Measurements from ENCODE around the gene BPI.

DNA sequence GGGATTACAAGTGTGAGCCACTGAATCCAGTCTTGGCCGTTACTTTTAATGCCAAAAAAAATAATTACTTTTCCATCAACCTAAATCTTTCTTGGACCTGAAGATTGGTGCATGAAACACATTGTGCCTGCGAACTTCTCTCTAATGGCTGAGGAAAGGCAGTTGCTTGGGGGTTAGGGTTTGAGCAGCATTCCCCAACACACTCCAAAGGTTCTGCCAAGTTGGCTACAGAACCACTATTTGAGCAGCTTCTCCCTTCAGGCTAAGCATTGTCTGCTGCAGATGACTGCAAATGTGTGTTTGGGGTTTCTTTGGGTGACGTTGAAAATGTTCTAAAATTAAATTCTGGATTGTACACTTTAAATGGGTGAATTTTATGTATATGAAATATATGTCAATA, 36.0 kb downstream of the BPI start:
- TF ChIP-seq, protein P1, sequence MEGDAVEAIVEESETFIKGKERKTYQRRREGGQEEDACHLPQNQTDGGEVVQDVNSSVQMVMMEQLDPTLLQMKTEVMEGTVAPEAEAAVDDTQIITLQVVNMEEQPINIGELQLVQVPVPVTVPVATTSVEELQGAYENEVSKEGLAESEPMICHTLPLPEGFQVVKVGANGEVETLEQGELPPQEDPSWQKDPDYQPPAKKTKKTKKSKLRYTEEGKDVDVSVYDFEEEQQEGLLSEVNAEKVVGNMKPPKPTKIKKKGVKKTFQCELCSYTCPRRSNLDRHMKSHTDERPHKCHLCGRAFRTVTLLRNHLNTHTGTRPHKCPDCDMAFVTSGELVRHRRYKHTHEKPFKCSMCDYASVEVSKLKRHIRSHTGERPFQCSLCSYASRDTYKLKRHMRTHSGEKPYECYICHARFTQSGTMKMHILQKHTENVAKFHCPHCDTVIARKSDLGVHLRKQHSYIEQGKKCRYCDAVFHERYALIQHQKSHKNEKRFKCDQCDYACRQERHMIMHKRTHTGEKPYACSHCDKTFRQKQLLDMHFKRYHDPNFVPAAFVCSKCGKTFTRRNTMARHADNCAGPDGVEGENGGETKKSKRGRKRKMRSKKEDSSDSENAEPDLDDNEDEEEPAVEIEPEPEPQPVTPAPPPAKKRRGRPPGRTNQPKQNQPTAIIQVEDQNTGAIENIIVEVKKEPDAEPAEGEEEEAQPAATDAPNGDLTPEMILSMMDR (IDR thresholded peaks at IDR 0.05), result no peak
- TF ChIP-seq EZH2 (IDR thresholded peaks at IDR 0.05; ENCODE audit: borderline replicate concordance, insufficient read depth, low read depth, low read length, poor library complexity, severe bottlenecking), result no peak

Measured in B cell (primary cell).